ELF-1 (cell line): Measurements from ENCODE around the gene CRIM1.

Experiments
- DNase-seq: peaks from one replicate; pipeline ENCODE4 v3.0.0-alpha.2; 2016; ENCODE audit warnings: low read depth, low spot score

CRIM1 gene

GRCh38 chr2:36396878-36397539, 41.4 kb downstream of the CRIM1 start:
- DNase-seq: no peak

DNA sequence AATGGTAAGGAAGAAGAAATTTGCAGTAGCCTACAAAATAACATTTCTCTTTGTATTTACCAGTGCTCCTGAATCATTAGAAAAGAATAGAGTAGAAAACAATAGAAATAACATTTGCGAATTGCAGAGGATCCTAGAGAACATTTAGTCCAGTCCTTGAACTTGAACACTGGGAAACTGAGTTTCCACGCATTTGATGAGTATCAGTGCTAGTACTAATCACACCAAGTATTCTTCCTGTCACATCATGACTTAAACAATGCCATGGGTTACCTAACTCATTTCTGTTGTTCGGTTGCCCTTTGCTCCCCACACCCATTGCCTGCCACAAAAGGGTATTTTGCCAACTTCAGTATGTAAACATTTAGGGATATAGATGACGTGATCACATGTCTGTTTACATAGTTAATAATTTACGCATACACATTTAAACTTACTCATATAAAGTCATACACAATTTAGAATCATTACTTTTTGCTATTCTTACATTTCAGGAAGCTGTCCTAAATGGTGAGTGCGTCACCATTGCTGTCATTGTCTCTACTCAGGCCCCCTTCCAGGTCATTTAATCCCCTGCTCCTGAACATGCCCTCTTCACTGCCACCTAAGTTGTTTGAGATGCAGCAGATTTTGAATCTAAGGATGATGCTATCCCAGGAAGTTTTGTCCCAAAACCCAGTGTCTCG, 42.3 kb downstream of the CRIM1 start:
- no peak for DNase-seq

DNA sequence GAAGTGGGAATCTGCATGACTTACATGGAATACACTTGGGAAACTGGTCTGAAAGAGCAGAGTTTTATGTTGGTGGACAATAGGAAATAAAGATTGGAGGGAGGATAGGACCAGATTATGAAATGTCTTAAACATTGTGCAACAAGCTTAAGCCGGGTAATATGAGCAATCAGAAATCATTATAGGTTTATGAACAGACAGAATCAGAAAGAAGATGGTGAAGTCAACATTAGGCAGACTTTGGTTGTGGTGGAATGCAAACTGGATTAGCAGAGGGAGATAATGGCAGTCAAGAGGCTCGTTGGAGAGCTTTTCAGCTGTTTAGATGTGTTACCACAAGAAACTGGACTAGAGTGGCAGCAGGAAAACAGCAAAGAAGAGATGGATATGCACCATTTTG, 43.5 kb downstream of the CRIM1 start:
- DNase-seq: no peak

DNA sequence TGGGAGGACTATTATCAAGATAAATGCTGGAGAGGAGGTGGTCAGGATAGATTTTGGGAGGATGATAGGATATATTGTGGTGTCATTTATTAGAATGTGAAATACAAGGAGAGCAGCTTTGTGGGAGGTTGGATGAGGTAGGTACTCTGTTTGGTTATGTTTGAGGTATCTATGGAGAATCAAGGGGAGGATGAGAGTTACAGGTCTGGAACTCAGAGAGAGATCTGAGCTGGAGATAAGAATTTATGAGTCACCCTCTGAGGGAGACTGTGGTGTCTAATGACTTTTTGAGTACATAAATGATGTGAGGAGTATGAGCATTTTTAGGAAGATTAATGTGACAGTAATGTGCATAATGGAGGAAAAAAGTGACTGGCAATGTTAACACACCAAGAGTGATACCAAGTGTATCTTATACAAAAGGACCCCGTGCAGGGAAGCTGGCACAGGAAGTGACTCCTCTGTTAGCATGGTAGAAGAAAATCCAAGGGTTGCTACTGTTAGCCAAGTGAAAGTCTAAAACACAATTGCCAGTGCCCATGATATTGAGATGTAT, 48.2 kb downstream of the CRIM1 start:
- DNase-seq: no peak

- DNase-seq: no peak
Measured at GRCh38 chr2:36404318-36404717, 48.7 kb downstream of the CRIM1 start.

- DNase-seq: no peak
Measured at GRCh38 chr2:36404754-36405153, 49.2 kb downstream of the CRIM1 start.

GRCh38 chr2:36405183-36405582, 49.6 kb downstream of the CRIM1 start:
- DNase-seq: no peak

- DNase-seq: no peak
Measured at GRCh38 chr2:36406296-36406695, 50.7 kb downstream of the CRIM1 start.

DNA sequence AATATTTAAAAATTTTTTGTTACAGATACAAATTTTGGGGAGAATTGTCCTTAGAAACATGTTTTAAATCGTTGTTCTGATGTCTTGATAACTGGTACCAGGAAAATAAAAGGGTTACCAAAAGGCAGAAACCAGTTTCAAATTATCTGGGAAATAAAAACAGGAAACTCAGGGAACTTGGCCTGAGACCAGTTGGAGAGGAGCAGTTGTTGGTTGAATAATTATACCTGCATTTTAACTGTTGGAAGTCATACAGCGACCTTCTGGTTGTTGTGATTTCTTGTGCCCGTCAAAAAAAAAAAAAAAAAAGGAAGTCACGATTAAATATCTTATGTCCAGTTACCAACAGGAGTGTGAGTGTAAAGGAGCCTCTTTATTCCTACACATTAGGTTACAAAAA, 51.8 kb downstream of the CRIM1 start:
- no peak for DNase-seq

GRCh38 chr2:36408198-36408703, 52.7 kb downstream of the CRIM1 start:
- DNase-seq: peak; percentile 87

DNA sequence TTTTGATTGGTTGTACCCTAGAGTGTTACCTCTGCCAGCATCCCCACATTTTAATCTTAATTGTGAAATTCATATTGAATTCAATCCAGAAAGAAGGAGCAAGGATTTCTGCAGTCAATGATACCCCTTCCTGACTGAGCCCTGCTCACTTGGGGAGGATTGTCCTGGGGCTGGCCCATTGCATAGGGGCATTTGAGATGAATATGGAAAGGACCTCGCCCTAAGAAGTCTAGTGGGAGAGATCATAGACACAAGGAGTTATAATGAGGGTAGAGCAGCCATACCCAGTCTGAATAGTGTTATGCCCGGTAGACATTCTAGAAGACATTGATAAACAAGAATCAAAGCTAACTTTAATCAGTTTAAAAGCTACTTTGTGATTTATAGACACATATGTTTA, 53.8 kb downstream of the CRIM1 start:
- no peak for DNase-seq

GRCh38 chr2:36409935-36410334, 54.4 kb downstream of the CRIM1 start:
- no peak for DNase-seq

- DNase-seq: no peak
Measured at GRCh38 chr2:36410681-36411080, 55.1 kb downstream of the CRIM1 start.

DNA sequence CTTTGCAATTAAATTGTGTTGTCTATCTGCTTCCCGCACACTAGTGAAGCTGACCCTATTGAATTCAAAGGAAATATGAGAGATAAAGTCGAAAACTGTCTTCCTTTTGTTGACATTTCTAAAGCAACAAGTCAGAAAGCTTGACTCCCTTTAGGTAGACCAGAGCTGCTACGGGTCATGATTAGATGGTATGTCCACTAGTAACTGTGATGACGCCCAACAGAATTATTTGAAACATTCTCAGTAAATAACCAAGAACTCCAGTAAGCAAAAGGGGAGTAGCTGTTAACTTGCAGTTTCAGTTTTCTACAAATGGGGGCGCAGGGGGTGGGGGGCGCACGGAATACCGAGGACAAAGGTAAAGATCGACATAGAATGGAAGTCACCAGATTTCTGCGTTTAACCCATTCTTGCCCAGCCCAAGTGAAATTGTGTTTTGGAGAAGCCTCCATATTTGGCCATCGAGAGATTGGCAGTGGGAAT, 56.4 kb downstream of the CRIM1 start:
- DNase-seq: no peak

- DNase-seq: no peak
Measured at GRCh38 chr2:36413218-36413617, 57.6 kb downstream of the CRIM1 start.

- DNase-seq: no peak
Measured at GRCh38 chr2:36414307-36414706, 58.7 kb downstream of the CRIM1 start.

- DNase-seq: no peak
Measured at GRCh38 chr2:36415381-36416022, 59.9 kb downstream of the CRIM1 start.

GRCh38 chr2:36416370-36417165, 61.0 kb downstream of the CRIM1 start:
- no peak for DNase-seq

GRCh38 chr2:36420569-36421181, 65.1 kb downstream of the CRIM1 start:
- DNase-seq: no peak

DNA sequence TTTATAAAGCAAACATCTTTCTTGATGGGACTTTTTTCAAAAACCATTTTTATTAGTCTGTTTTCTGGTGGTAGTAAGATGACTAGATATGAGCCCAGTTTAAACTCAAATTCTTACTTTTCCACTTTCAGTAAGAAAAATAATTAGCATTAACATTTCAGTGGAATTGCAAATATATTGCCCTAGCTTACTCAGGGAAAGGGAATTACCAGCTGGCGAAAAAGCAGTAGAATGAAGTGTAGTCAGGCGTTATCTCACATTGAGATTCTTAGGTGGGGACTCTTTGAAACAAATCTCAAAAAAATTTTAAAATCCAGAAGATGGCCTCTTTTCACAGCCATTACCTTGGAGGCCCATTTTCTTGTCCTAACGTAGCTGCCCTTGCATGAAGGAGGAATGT, 65.8 kb downstream of the CRIM1 start:
- DNase-seq: no peak

DNA sequence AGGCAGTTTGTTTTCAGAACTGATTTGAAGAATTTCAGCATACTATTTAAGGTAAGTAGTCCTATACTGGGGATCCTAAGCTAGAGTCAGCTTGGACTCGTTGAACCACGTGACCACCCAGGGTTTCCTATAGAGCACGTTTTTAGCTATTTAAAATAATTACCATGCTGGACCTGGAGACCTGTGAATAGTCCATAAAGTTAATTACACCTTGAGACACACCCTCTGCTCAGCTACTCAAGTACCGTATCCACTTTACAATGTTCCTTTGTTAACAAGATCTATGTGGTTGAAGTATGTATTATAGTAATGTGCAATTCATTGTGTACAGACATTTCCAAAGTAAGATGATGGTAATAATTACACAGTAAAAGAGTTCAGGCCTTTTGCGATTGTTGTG, 67.6 kb downstream of the CRIM1 start:
- DNase-seq: no peak
